Stromal cell of bone marrow (primary cell): ENCODE results near the gene GRK5.
A peak's percentile ranks its signal among the peaks of the same experiment; 100 is the strongest.

Experiments
- DNase-seq: peaks from one replicate; pipeline ENCODE4 v3.0.0-alpha.2; 2012; ENCODE audit warnings: low read depth

GRK5 gene

GRCh38 chr10:119297207-119297968, 90.0 kb downstream of the GRK5 start:
- DNase-seq, result no peak

DNA sequence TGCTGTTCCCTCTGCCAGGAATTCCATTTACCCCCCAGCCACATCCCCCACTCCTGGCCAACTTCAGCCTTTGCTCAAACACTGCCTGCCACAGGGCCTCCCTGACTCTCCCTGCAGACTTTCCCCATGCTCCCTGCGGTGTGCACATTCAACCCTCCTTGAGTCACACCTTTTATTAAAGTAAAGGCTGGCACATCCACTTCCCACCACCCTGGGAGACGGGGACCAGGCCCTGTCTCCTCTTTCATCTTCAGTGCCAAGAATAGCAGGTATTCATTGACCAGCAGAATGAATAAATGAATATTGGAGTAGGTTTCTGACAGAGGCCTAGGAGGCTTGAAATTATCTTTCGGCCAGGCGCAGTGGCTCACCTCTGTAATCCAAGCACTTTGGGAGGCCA, 91.4 kb downstream of the GRK5 start:
- DNase-seq, result no peak

DNA sequence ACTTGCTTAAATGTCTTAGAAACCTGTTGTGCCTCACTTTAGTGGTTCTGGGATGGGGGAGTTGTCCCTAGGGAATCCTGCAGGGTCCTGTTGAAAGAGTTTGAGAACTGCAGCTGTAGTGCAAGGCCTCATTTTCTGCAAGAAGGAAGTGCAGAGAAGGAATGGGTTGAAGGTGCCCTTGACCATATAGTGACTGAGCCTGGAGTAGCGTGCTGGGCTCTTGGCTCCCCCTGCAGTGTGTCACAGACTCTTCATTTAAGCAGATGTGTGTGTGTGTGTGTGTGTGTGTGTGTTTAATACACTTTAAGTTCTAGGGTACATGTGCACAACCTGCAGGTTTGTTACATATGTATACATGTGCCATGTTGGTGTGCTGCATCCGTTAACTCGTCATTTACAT, 92.2 kb downstream of the GRK5 start:
- no peak for DNase-seq

- DNase-seq, result no peak
Observed at GRCh38 chr10:119301397-119301796, 94.0 kb downstream of the GRK5 start.

GRCh38 chr10:119302172-119302571, 94.8 kb downstream of the GRK5 start:
- DNase-seq, result no peak

GRCh38 chr10:119302591-119303253, 95.4 kb downstream of the GRK5 start:
- DNase-seq, result no peak

GRCh38 chr10:119303886-119304285, 96.5 kb downstream of the GRK5 start:
- no peak for DNase-seq

- DNase-seq, result no peak
Observed at GRCh38 chr10:119304541-119304940, 97.2 kb downstream of the GRK5 start.

DNA sequence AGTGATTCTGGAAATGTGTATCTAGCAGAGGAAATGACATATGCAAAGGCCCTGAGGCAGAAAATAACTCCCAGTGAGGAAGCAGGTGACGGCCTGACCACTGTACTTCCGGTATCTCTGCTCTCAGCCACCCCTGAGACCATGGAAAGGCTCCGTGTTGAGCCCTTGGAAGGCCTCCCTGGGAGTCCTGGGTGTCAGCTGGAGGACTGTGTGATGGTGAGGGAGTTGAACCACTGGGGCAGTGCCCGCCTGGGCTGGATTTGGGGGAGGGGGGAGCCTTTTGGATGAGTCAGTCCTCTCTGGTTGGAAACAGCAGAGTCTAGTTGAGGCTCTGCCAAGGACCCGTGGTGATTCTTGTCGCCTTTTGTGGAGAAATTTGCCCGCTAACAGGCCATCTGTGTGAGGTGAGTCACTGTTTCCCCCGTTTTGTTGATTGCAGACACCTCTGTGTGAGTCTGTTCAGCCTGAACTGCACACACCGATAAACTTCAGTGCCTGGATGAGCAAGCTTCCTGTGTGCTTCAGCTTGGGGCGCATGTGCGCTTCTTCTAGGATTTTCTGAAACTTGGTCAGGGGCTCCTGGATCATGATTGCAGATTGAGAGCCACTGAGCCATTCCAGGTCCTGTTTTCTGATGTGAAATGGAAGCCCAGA, 98.6 kb downstream of the GRK5 start:
- DNase-seq, result peak; percentile 87

GRCh38 chr10:119306514-119306951, 99.2 kb downstream of the GRK5 start:
- no peak for DNase-seq

- DNase-seq, result no peak
Observed at GRCh38 chr10:119306986-119307392, 99.6 kb downstream of the GRK5 start.

GRCh38 chr10:119308089-119308488, 100.7 kb downstream of the GRK5 start:
- no peak for DNase-seq

DNA sequence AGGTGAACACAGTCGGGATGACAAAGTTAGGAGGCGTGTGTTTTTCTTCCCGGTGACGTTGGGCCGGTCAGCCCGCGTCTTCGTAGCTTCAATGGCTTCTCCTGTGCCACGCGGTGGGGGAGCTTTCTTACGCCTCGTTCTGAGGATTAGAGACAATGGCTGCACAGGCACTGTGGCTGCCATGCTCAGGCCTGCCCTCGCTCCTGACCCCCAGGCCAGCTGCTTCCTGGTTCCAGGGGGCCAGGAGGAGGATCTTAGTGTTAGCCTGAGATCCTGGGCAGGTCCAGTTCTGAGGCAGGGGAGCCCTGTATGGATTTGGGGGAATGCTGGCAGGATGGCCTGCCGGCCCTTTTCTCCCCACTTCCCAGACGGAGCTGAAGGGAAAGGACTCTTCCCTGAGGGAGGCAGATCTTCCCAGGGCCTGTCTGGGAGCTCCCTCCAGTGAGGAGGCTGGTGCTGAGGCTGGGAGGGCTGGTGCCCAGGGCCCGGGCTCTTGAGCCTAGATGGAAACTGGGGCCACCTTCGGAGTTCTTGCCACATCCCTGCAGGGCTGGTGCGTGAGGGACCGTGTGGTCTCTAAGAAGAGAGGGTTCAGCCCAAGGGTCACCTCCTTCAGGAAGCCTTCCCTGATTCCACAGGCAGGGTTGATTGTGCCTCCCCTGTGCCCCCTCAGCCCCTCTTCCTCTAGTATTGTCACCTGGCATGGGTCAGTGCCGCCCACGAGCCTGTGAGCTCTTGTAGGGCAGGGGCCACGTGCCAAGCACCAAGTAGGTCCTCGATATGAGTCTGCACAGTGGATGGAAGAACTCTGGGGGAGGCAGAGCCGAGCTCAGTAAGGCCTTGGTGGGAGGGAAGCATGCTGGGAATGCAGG, 101.4 kb downstream of the GRK5 start:
- no peak for DNase-seq

- DNase-seq, result no peak
Observed at GRCh38 chr10:119309423-119309770, 102.0 kb downstream of the GRK5 start.

GRCh38 chr10:119310806-119311205, 103.4 kb downstream of the GRK5 start:
- no peak for DNase-seq

- DNase-seq, result no peak
Observed at GRCh38 chr10:119312241-119312640, 104.9 kb downstream of the GRK5 start.

DNA sequence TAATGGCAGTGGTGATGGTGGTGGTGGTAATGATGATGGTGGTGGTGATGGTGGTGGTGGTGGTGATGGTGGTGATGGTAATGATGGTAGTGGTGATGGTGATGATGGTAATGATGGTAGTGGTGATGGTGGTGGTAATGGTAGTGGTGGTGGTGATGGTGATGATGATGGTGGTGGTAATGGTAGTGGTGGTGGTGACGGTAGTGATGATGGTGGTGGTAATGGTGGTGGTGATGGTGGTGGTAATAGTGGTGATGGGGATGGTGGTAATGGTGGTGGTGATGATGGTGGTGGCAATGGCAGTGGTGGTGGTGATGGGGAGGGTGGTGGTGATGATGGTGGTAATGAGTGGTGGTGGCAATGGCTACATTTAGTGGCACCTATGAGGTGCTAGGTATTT, 105.7 kb downstream of the GRK5 start:
- no peak for DNase-seq

GRCh38 chr10:119313644-119314043, 106.3 kb downstream of the GRK5 start:
- DNase-seq, result no peak

GRCh38 chr10:119314061-119314460, 106.7 kb downstream of the GRK5 start:
- no peak for DNase-seq

DNA sequence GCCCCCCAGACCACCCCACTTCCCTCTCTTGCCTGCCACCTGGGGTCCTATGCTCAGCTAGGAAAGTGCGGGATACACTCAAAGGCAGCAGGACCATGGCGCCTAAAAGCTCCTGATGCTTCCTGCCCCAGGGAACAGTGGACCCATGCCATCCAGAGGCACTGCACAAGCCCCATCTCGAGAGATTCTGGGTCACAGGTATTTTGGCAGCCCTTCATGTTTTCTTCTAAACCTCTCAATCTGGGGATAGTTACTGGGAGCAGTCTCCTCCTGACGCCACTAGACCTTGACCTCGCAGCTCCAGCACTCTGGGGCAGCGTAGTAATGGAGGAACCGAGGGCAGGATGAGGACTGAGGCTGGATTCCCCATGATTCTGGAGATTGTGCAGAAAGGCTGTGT, 107.1 kb downstream of the GRK5 start:
- no peak for DNase-seq

- DNase-seq, result peak; percentile 89
Observed at GRCh38 chr10:119315128-119316001, 108.0 kb downstream of the GRK5 start.
